ENCODE data around the gene WDR77. TPM values are rescaled to one million over a fixed set of nuclear protein-coding genes. Genes with fewer than 3 reads are reported as not detected.

The WDR77 gene
- 42.0 TPM for polyA plus RNA-seq (2012; ENCODE audit: low read depth, missing spikeins)

DNA sequence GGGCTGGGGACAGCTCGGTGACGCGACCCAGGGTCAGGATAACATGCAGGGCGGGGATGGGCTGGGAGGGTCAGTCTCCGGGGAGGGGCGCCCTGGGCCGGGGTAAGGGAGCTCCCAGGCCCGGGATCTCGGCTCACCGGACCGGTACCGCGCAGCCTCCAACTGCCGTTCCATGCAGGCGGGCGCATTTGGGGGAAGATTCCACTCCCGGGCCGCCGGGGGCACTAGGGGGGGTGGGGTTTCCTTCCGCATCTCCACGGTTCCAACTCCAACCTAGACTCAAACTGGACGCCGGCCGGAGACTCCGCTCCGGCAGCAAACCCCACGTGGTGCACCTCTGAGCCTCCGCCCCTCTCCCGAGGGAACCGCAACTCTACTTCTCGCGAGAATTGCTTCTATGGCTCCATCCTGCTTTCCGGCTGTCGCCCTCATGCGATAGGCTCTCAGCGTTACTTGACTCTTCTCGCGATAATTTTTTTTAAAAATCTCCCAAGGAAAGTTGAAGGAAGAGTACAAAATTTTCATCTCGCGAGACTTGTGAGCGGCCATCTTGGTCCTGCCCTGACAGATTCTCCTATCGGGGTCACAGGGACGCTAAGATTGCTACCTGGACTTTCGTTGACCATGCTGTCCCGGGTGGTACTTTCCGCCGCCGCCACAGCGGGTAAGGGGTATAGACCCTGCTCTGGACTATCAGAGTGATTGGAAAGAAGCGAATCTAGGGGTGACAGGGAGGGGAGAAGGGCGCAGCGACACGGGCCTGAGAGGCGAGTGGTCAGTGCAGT lies at the start of gene WDR77, which contains the start of gene ATP5PB:
Gene WDR77 (minus strand): TSS at position 339 of the 785 bp plus-strand sequence. CDS start 87 bp downstream, at position 252.
Gene ATP5PB (plus strand): TSS at position 547 of the 785 bp plus-strand sequence. CDS start 78 bp downstream, at position 625.
- peak; percentile 94 for FAIRE-seq

DNA sequence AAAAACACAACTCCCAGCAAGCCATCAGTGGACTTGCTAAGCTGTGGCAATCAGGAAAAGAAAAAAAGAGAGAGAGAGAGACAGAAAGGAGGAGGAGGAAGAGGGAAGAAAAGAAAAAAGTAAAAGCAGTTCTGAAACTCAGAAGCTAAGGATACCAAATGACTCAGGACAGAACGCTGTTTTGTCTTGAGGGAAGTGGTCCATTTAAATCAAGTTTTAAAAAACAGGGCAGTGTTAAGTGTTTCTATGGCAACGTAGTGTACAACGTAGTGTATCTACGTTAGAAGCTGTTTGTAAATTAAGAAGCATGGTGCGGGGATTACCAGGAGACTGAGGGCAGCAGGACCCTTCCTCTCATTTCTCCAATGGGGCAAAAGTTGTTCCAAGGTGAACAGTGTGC lies 48.5 kb upstream of the WDR77 start:
- TF ChIP-seq SPI1 (IDR thresholded peaks at IDR 0.05; ENCODE audit: low read depth, low read length) (peak; percentile 58), POU2F2 (IDR thresholded peaks at IDR 0.05; ENCODE audit: low read depth, low read length) (no peak)
- no peak for FAIRE-seq
- DNase-seq (ENCODE audit: insufficient read length, low spot score): no peak

More for the DNA sequence above, at the start of gene WDR77, which contains the start of gene ATP5PB:
- DNase-seq (ENCODE audit: insufficient read length, low spot score): peak; percentile 91
- TF ChIP-seq POU2F2 (IDR thresholded peaks at IDR 0.05; ENCODE audit: low read depth, low read length): no peak
- peak; percentile 64 for TF ChIP-seq POLR2AphosphoS5 (IDR thresholded peaks at IDR 0.05; ENCODE audit: low read depth, low read length)
- TF ChIP-seq TAF1 (IDR thresholded peaks at IDR 0.05; ENCODE audit: low read depth, low read length): peak; percentile 68
- TF ChIP-seq SPI1 (IDR thresholded peaks at IDR 0.05; ENCODE audit: low read depth, low read length): no peak
- TF ChIP-seq POLR2A (IDR thresholded peaks at IDR 0.05; ENCODE audit: low read depth, low read length): peak; percentile 63
- no peak for TF ChIP-seq PAX5 (IDR thresholded peaks at IDR 0.05; ENCODE audit: insufficient read depth, low read length, severe bottlenecking)

DNA sequence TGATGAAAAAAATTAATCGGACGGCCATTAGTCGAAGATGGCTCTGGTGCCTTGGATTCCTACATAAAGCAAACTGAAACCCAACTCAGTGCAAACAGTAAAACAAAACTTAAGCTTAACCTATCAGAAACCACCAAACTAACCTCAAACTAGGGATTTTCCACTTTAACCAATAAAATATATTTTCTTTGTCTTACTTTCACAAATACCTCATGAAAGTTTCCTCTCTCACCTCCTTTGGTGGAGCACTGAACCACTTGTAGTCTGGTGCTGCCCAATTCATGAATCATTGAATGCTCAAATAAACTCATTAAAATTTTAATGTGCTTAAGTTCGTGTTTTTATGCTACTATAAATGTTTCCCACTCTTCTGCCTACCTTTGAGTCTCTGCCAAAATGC lies 47.3 kb upstream of the WDR77 start:
- TF ChIP-seq POLR2AphosphoS5 (IDR thresholded peaks at IDR 0.05; ENCODE audit: low read depth, low read length): no peak
- TF ChIP-seq POLR2A (IDR thresholded peaks at IDR 0.05; ENCODE audit: low read depth, low read length): no peak
- no peak for TF ChIP-seq PAX5 (IDR thresholded peaks at IDR 0.05; ENCODE audit: insufficient read depth, low read length, severe bottlenecking)
- FAIRE-seq: no peak
- DNase-seq (ENCODE audit: insufficient read length, low spot score): no peak

DNA sequence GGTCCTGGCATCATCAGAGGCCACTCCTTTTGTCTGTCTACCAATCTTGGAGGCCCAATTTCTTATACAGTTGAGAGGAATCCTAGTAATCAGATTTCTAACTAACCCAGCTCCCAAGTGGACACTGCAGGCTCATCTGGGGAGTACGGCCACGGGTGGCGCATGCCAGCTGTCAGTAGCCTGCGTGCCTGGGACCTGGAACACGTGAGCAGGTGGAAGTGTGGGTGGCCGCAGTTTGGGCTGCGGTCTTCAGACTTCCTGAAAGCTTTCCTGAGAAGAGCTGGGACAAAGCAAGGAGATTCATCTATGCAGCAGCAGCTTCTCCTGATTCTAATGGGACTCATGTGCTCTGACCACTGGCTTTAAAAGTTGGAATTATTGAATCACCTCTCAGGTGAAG lies 42.0 kb upstream of the WDR77 start:
- TF ChIP-seq PAX5 (IDR thresholded peaks at IDR 0.05; ENCODE audit: insufficient read depth, low read length, severe bottlenecking) (no peak), SPI1 (IDR thresholded peaks at IDR 0.05; ENCODE audit: low read depth, low read length) (no peak), TAF1 (IDR thresholded peaks at IDR 0.05; ENCODE audit: low read depth, low read length) (no peak), POU2F2 (IDR thresholded peaks at IDR 0.05; ENCODE audit: low read depth, low read length) (no peak), POLR2A (IDR thresholded peaks at IDR 0.05; ENCODE audit: low read depth, low read length) (no peak), POLR2AphosphoS5 (IDR thresholded peaks at IDR 0.05; ENCODE audit: low read depth, low read length) (no peak)
- no peak for DNase-seq (ENCODE audit: insufficient read length, low spot score)
- no peak for FAIRE-seq

DNA sequence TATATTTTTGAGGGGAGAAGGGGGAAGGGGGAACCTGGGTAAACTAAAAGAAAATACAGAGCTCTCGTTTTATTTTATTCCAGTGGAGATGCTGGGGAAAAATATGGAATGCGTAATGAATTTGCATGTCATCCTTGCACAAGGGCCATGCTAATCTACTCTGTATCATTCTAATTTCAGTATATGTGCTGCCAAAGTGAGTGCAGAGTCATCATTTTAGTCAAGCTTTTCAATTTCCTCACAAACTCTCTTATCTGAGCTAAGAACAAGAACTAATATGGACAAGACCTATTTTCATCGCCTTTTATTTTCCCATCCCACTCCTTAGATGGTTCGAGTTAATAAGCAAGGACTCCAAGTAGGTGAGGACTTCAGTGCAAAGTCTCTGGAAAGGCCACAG lies 41.2 kb upstream of the WDR77 start:
- FAIRE-seq (no peak), DNase-seq (ENCODE audit: insufficient read length, low spot score) (no peak)
- TF ChIP-seq POLR2AphosphoS5 (IDR thresholded peaks at IDR 0.05; ENCODE audit: low read depth, low read length): no peak
- TF ChIP-seq POU2F2 (IDR thresholded peaks at IDR 0.05; ENCODE audit: low read depth, low read length): no peak
- TF ChIP-seq TAF1 (IDR thresholded peaks at IDR 0.05; ENCODE audit: low read depth, low read length): no peak
- TF ChIP-seq PAX5 (IDR thresholded peaks at IDR 0.05; ENCODE audit: insufficient read depth, low read length, severe bottlenecking): no peak
- TF ChIP-seq POLR2A (IDR thresholded peaks at IDR 0.05; ENCODE audit: low read depth, low read length): no peak
- TF ChIP-seq SPI1 (IDR thresholded peaks at IDR 0.05; ENCODE audit: low read depth, low read length): no peak

DNA sequence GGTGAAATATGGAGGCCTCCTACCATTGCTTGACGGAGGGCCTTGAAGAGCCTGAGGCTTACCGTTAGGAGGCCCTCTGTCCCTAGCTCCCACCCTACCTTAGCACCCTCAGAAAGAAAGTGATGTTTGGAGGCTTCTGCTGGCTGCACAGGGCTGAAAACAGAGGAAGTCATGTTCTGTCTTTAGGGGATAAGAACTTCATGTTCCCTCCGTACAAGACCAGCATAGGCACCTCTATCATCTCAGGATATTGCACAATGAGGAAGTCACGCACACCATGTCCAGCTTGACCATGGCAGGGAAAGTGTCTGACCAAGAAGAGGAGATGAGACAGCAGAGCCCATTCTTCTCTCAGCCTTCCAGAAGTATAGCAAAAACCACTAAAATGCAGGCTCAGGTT lies 40.5 kb upstream of the WDR77 start:
- TF ChIP-seq SPI1 (IDR thresholded peaks at IDR 0.05; ENCODE audit: low read depth, low read length) (no peak), POU2F2 (IDR thresholded peaks at IDR 0.05; ENCODE audit: low read depth, low read length) (no peak), POLR2A (IDR thresholded peaks at IDR 0.05; ENCODE audit: low read depth, low read length) (no peak), TAF1 (IDR thresholded peaks at IDR 0.05; ENCODE audit: low read depth, low read length) (no peak), POLR2AphosphoS5 (IDR thresholded peaks at IDR 0.05; ENCODE audit: low read depth, low read length) (no peak), PAX5 (IDR thresholded peaks at IDR 0.05; ENCODE audit: insufficient read depth, low read length, severe bottlenecking) (no peak)
- DNase-seq (ENCODE audit: insufficient read length, low spot score) (no peak), FAIRE-seq (no peak)

DNA sequence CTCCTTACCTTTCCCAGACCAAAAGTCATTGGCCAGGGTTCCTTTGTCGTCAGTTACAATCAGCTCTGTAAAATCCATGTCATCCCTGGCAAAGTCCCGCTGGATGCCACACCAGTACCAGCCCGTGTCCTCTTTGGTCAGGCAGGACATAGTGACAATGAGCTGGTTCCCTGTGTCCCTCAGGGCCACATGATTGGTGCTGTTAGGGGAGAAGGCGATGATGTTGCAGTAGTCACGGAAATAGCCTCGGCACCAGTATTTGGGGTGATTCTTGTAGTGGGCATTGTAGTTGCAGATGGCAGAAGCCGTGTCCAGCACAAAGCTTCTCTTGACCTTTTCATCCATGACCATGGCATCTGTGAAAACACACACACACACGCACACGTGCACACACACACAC lies 39.6 kb upstream of the WDR77 start:
- FAIRE-seq: no peak
- TF ChIP-seq POU2F2 (IDR thresholded peaks at IDR 0.05; ENCODE audit: low read depth, low read length): no peak
- TF ChIP-seq POLR2AphosphoS5 (IDR thresholded peaks at IDR 0.05; ENCODE audit: low read depth, low read length): no peak
- no peak for TF ChIP-seq SPI1 (IDR thresholded peaks at IDR 0.05; ENCODE audit: low read depth, low read length)
- no peak for TF ChIP-seq POLR2A (IDR thresholded peaks at IDR 0.05; ENCODE audit: low read depth, low read length)
- DNase-seq (ENCODE audit: insufficient read length, low spot score): no peak

DNA sequence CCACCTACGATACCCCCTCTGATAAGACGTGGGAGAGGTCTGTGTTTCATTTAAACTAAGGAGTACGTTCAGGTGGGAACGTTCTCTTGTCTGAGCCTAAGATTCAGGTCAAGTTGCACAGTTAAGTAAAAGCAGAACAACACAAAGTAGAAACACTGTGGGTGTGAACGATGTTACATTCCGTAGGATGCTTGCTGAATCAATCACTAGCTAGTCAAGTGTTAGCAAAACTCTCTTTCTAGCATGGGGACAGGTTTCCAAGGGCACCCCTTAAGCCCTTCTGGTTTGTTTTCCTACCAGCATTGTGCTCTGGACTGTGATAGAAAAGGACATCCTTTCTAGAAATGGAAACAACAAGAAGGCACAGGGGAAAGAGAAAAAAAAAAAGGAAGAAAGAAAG lies 38.1 kb upstream of the WDR77 start:
- FAIRE-seq (no peak), DNase-seq (ENCODE audit: insufficient read length, low spot score) (no peak)
- TF ChIP-seq PAX5 (IDR thresholded peaks at IDR 0.05; ENCODE audit: insufficient read depth, low read length, severe bottlenecking) (no peak), POU2F2 (IDR thresholded peaks at IDR 0.05; ENCODE audit: low read depth, low read length) (no peak), SPI1 (IDR thresholded peaks at IDR 0.05; ENCODE audit: low read depth, low read length) (no peak)

DNA sequence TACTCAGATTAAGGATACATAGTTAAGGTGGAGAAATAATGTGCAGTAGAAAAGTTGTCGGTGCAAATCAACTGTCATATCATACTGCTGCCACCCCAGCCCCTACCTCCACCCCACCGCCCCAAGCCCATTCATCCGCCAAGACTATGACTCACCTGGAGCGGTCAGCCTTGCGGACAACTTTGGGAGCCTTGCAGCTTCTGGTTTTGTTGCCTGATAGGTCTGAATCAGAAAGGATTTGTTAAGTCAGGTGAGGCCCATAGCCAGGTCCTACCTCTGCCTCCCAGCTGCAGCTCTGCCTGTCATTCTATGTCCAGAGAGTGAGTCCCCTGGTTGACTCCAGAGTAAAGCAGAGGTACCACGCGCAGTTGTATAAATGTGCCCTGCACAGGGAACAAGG lies 37.4 kb upstream of the WDR77 start:
- FAIRE-seq: no peak

More for the DNA sequence above, 37.4 kb upstream of the WDR77 start:
- no peak for DNase-seq (ENCODE audit: insufficient read length, low spot score)
- no peak for TF ChIP-seq SPI1 (IDR thresholded peaks at IDR 0.05; ENCODE audit: low read depth, low read length)
- no peak for TF ChIP-seq PAX5 (IDR thresholded peaks at IDR 0.05; ENCODE audit: insufficient read depth, low read length, severe bottlenecking)
- TF ChIP-seq POLR2A (IDR thresholded peaks at IDR 0.05; ENCODE audit: low read depth, low read length): no peak
- no peak for TF ChIP-seq POU2F2 (IDR thresholded peaks at IDR 0.05; ENCODE audit: low read depth, low read length)
- TF ChIP-seq TAF1 (IDR thresholded peaks at IDR 0.05; ENCODE audit: low read depth, low read length): no peak
- TF ChIP-seq POLR2AphosphoS5 (IDR thresholded peaks at IDR 0.05; ENCODE audit: low read depth, low read length): no peak

Data from GM12891 (cell line).